ENCODE data around the gene TFAP2A. TPM values are rescaled to one million over a fixed set of nuclear protein-coding genes. Genes with fewer than 3 reads are reported as not detected.

The TFAP2A gene
- total RNA-seq, 1 experiment from 2014 or later = 87.4 TPM

DNA sequence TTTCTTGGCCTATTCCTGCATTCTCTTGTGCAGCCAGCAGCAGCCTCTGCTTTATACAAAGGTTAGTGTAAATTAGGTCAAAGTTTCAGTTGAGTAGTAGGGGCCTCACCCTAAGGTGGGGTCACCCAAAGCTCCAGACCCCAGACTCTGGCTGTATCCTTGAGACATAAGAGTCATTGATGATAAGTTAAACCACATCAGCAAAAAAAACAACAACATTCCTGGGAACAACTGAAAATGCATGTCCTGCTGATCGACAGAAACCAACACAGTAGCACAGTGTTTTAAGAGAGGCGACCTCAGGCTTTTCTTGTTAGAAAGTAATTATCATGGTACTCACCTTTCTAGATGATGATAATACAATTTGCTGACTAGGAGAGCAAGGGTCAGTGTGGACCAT lies 52.6 kb downstream of the TFAP2A start:
- CTCF ChIA-PET = interaction anchor here (0.7 kb wide), 1 partner anchor 261 kb away, joined by 3 read pairs; no protein-coding TSS in a partner anchor
- H3K4me3 Mint-ChIP-seq (ENCODE audit: unreplicated experiment) = no peak overlapping the region
- H3K27me3 Mint-ChIP-seq (ENCODE audit: insufficient read depth, unreplicated experiment) = no peaks in the 10 kb centered on the region
- no peaks in the 10 kb centered on the region for H3K4me1 Mint-ChIP-seq (ENCODE audit: insufficient read depth, unreplicated experiment)
- H3K36me3 Mint-ChIP-seq (ENCODE audit: insufficient read depth, unreplicated experiment) = no peaks in the 10 kb centered on the region
- intact Hi-C loops (cut with micrococcal nuclease) = no loop called here
- TF ChIP-seq, protein P1, sequence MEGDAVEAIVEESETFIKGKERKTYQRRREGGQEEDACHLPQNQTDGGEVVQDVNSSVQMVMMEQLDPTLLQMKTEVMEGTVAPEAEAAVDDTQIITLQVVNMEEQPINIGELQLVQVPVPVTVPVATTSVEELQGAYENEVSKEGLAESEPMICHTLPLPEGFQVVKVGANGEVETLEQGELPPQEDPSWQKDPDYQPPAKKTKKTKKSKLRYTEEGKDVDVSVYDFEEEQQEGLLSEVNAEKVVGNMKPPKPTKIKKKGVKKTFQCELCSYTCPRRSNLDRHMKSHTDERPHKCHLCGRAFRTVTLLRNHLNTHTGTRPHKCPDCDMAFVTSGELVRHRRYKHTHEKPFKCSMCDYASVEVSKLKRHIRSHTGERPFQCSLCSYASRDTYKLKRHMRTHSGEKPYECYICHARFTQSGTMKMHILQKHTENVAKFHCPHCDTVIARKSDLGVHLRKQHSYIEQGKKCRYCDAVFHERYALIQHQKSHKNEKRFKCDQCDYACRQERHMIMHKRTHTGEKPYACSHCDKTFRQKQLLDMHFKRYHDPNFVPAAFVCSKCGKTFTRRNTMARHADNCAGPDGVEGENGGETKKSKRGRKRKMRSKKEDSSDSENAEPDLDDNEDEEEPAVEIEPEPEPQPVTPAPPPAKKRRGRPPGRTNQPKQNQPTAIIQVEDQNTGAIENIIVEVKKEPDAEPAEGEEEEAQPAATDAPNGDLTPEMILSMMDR (IDR thresholded peaks at IDR 0.05; ENCODE audit: unreplicated experiment) = no peak
- no TSS peak for BruUV-seq (replicated peaks)
- H3K27ac Mint-ChIP-seq (ENCODE audit: low read depth, unreplicated experiment) = no peak overlapping the region
- no peak for DNase-seq (ENCODE audit: unreplicated experiment)
- POLR2A ChIA-PET = no interaction called here
- H3K9me3 Mint-ChIP-seq (ENCODE audit: unreplicated experiment) = peaks cover 7% of the 10 kb centered on the region

DNA sequence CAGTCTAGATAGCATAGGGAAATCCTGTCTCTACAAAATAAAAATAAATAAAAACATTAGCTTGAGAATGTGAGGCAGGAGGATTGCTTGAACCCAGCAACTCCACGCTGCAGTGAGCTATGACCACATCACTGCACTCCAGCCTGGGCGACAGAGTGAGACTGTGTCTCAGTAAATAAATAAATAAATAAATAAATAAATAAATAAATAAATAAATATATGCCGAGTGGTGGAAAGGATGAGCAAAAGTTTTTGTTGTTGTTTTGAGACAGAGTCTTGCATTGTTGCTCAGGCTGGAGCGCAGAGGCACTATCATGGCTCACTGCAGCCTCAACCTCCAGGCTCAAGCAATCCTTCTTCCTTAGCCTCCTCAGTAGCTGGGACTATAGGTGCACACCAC lies 53.4 kb downstream of the TFAP2A start:
- H3K4me1 Mint-ChIP-seq (ENCODE audit: insufficient read depth, unreplicated experiment) = no peaks in the 10 kb centered on the region
- DNase-seq (ENCODE audit: unreplicated experiment) = no peak
- H3K4me3 Mint-ChIP-seq (ENCODE audit: unreplicated experiment) = no peak overlapping the region
- H3K9me3 Mint-ChIP-seq (ENCODE audit: unreplicated experiment) = peaks cover 7% of the 10 kb centered on the region
- CTCF ChIA-PET = no interaction called here
- no peaks in the 10 kb centered on the region for H3K36me3 Mint-ChIP-seq (ENCODE audit: insufficient read depth, unreplicated experiment)
- intact Hi-C loops (cut with micrococcal nuclease) = no loop called here
- POLR2A ChIA-PET = no interaction called here
- TF ChIP-seq, protein P1 (IDR thresholded peaks at IDR 0.05; ENCODE audit: unreplicated experiment) = no peak
- no peaks in the 10 kb centered on the region for H3K27me3 Mint-ChIP-seq (ENCODE audit: insufficient read depth, unreplicated experiment)
- BruUV-seq (replicated peaks) = no TSS peak
- no peak overlapping the region for H3K27ac Mint-ChIP-seq (ENCODE audit: low read depth, unreplicated experiment)

DNA sequence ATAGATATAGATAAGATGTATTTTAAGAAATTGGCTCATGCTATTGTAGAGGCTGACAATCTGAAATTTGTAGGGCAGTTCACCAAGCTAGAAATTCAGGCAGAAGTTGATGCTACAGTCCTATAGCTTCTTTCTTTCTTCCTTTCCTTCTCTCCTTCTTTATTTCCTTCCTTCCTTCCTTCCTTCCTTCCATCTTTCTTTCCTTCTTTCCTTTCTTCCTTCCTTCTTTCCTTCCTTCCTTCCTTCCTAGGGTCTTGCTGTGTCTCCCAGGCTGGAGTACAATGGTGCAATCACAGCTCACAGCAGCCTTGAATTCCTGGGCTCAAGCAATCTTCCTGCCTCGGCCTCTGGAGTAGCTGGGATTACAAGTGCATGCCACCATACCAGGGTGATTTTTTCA lies 55.3 kb downstream of the TFAP2A start:
- no peak overlapping the region for H3K27ac Mint-ChIP-seq (ENCODE audit: low read depth, unreplicated experiment)
- peaks cover 6% of the 10 kb centered on the region for H3K4me1 Mint-ChIP-seq (ENCODE audit: insufficient read depth, unreplicated experiment)
- no TSS peak for BruUV-seq (replicated peaks)
- ChIA-PET POLR2A (no interaction called here), CTCF (no interaction called here)
- peaks cover 7% of the 10 kb centered on the region for H3K9me3 Mint-ChIP-seq (ENCODE audit: unreplicated experiment)
- no peaks in the 10 kb centered on the region for H3K36me3 Mint-ChIP-seq (ENCODE audit: insufficient read depth, unreplicated experiment)
- intact Hi-C loops (cut with micrococcal nuclease) = no loop called here
- H3K27me3 Mint-ChIP-seq (ENCODE audit: insufficient read depth, unreplicated experiment) = no peaks in the 10 kb centered on the region
- H3K4me3 Mint-ChIP-seq (ENCODE audit: unreplicated experiment) = no peak overlapping the region
- no peak for DNase-seq (ENCODE audit: unreplicated experiment)
- TF ChIP-seq, protein P1 (IDR thresholded peaks at IDR 0.05; ENCODE audit: unreplicated experiment) = no peak

DNA sequence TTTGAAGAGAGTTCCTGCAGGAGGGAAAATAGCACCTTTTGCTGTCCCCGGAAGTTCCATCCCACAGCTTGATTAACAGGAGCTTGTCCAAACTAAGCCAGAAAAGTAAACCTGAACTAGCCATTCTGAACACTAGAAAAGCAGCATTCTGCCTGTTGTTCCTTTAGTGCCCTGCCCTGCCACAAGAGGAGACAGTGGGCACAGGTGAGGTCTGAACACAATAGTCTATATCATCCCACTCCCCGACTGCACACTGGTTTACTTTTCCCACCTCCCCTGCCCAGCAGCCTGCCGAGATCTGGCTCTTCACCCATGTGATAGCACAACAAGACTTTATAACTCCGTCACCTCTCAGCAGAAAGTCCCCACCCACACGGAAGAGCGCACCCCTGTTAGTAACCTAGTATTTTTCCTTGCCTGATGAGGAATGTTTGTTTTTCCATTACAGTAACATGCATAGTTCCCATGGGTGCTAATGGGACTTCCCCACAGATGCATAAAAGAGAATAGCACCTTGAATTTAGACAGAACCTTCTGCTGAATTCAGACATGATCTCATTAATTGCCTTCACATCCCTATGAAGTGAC lies 59.7 kb downstream of the TFAP2A start:
- peaks cover 6% of the 10 kb centered on the region for H3K4me1 Mint-ChIP-seq (ENCODE audit: insufficient read depth, unreplicated experiment)
- no peaks in the 10 kb centered on the region for H3K36me3 Mint-ChIP-seq (ENCODE audit: insufficient read depth, unreplicated experiment)
- TF ChIP-seq, protein P1 (IDR thresholded peaks at IDR 0.05; ENCODE audit: unreplicated experiment) = no peak
- CTCF ChIA-PET = no interaction called here
- intact Hi-C loops (cut with micrococcal nuclease) = no loop called here
- no peaks in the 10 kb centered on the region for H3K27me3 Mint-ChIP-seq (ENCODE audit: insufficient read depth, unreplicated experiment)
- POLR2A ChIA-PET = interaction anchor here (0.6 kb wide), 1 partner anchor 215 kb away, joined by 5 read pairs; no protein-coding TSS in a partner anchor
- H3K27ac Mint-ChIP-seq (ENCODE audit: low read depth, unreplicated experiment) = peak overlapping the region; percentile 59
- peak; percentile 60 for DNase-seq (ENCODE audit: unreplicated experiment)
- no peaks in the 10 kb centered on the region for H3K9me3 Mint-ChIP-seq (ENCODE audit: unreplicated experiment)
- no TSS peak for BruUV-seq (replicated peaks)
- H3K4me3 Mint-ChIP-seq (ENCODE audit: unreplicated experiment) = no peak overlapping the region
